ENCODE results near the gene RPTN.

RPTN gene

GRCh38 chr1:152125834-152126443 lies 33.1 kb downstream of the RPTN start:
- no peak for TF ChIP-seq CTCF (IDR thresholded peaks at IDR 0.05; ENCODE audit: unreplicated experiment in 3 of 3)
- Mint-ChIP-seq H3K36me3 (ENCODE audit: low read depth) (no peaks in the 10 kb centered on the region), H3K9me3 (peaks cover 7% of the 10 kb centered on the region), H3K4me1 (no peaks in the 10 kb centered on the region), H3K4me3 (no peak overlapping the region), H3K27ac (no peak overlapping the region), H3K27me3 (ENCODE audit: low read depth) (no peaks in the 10 kb centered on the region)

GRCh38 chr1:152118915-152119314 lies 40.1 kb downstream of the RPTN start:
- Mint-ChIP-seq H3K27ac (no peak overlapping the region), H3K9me3 (peaks cover under 1% of the 10 kb centered on the region), H3K4me3 (no peak overlapping the region), H3K36me3 (ENCODE audit: low read depth) (no peaks in the 10 kb centered on the region), H3K27me3 (ENCODE audit: low read depth) (peaks cover 10% of the 10 kb centered on the region), H3K4me1 (no peaks in the 10 kb centered on the region)
- TF ChIP-seq CTCF (IDR thresholded peaks at IDR 0.05; ENCODE audit: unreplicated experiment in 3 of 3), result no peak

GRCh38 chr1:152115344-152115743 lies 43.7 kb downstream of the RPTN start, which contains the start of gene TCHH:
TCHH (minus strand) TSS chr1:152115444; CDS start chr1:152114080, 1,364 bp downstream.
- Mint-ChIP-seq H3K27ac (no peak within 1 kb of the TSS), H3K9me3 (peaks cover 4% of the 10 kb centered on the region), H3K4me1 (no peaks in the 10 kb centered on the region), H3K27me3 (ENCODE audit: low read depth) (peaks cover 14% of the 10 kb centered on the region), H3K36me3 (ENCODE audit: low read depth) (no peaks in the 10 kb centered on the region), H3K4me3 (no peak within 1 kb of the TSS)
- TF ChIP-seq CTCF (IDR thresholded peaks at IDR 0.05; ENCODE audit: unreplicated experiment in 3 of 3), result no peak

GRCh38 chr1:152112885-152113432 lies 46.1 kb downstream of the RPTN start:
- H3K27ac Mint-ChIP-seq, result no peak overlapping the region
- H3K27me3 Mint-ChIP-seq (ENCODE audit: low read depth), result peaks cover 14% of the 10 kb centered on the region
- peaks cover 4% of the 10 kb centered on the region for H3K9me3 Mint-ChIP-seq
- no peak overlapping the region for H3K4me3 Mint-ChIP-seq
- H3K4me1 Mint-ChIP-seq, result no peaks in the 10 kb centered on the region
- H3K36me3 Mint-ChIP-seq (ENCODE audit: low read depth), result no peaks in the 10 kb centered on the region
- TF ChIP-seq CTCF (IDR thresholded peaks at IDR 0.05; ENCODE audit: unreplicated experiment in 3 of 3), result no peak

GRCh38 chr1:152112101-152112884 lies 46.7 kb downstream of the RPTN start:
- Mint-ChIP-seq H3K36me3 (ENCODE audit: low read depth) (no peaks in the 10 kb centered on the region), H3K4me1 (no peaks in the 10 kb centered on the region), H3K27me3 (ENCODE audit: low read depth) (peaks cover 14% of the 10 kb centered on the region), H3K9me3 (peaks cover 7% of the 10 kb centered on the region), H3K27ac (no peak overlapping the region), H3K4me3 (no peak overlapping the region)
- no peak for TF ChIP-seq CTCF (IDR thresholded peaks at IDR 0.05; ENCODE audit: unreplicated experiment in 3 of 3)
